Spleen (tissue), 7 donors: Measurements from ENCODE around the gene UBC.

ENCODE experiments used
- POLR2A ChIP-seq, 3 donors: fragments of 450-650 bp; IDR thresholded peaks; one replicate each; pipeline ENCODE4 v1.5.1; 2017; ENCODE audit warnings: antibody characterized with exemption in 3 of 3, mild to moderate bottlenecking in 1 of 3
- TF ChIP-seq, protein P1 (sequence below), 11 experiments: fragments of 200-600 bp in 7 of 11; fragments of 450-650 bp in 4 of 11; sonication (generic) in 4 of 11; IDR thresholded peaks in 8 of 11; conservative IDR thresholded peaks in 3 of 11; 1 replicate in 7 of 11; 2 replicates in 4 of 11; pipeline versions ENCODE4 v1.4.0 to v1.8.0; 2016 to 2021; ENCODE audit warnings: antibody characterized with exemption in 11 of 11, inconsistent platforms in 4 of 11, mild to moderate bottlenecking in 1 of 11
- donor health status: DM: no; HTN: no; CAD: no; lungs with moderate emphysema.
- donor health status: DM: no; HTN: no; CAD: no.
- donor health status: DM: no; HTN: no; CAD: no.

DNA sequence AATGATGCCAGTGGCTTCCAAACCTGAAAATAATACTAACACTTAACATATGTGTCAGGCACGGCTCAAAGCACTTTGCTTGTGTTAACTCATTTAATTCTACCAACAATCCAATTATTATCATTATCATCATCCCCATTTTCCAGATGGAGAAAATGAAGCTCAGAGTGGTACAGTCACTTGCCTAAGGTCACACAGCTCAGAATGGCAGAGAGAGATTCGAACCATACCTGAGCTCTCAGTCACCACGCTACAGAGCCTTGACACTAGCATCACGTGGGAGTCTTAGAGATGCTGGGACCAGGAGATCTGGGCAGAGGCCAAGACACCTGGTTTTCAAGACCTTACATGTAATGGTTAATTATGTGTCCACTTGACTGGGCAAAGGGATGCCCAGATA lies 40.3 kb upstream of the UBC start:
- TF ChIP-seq, protein P1, sequence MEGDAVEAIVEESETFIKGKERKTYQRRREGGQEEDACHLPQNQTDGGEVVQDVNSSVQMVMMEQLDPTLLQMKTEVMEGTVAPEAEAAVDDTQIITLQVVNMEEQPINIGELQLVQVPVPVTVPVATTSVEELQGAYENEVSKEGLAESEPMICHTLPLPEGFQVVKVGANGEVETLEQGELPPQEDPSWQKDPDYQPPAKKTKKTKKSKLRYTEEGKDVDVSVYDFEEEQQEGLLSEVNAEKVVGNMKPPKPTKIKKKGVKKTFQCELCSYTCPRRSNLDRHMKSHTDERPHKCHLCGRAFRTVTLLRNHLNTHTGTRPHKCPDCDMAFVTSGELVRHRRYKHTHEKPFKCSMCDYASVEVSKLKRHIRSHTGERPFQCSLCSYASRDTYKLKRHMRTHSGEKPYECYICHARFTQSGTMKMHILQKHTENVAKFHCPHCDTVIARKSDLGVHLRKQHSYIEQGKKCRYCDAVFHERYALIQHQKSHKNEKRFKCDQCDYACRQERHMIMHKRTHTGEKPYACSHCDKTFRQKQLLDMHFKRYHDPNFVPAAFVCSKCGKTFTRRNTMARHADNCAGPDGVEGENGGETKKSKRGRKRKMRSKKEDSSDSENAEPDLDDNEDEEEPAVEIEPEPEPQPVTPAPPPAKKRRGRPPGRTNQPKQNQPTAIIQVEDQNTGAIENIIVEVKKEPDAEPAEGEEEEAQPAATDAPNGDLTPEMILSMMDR (IDR thresholded peaks at IDR 0.05 in 8 of 11, conservative IDR thresholded peaks at IDR 0.05 in 3 of 11): no peak
- no peak for TF ChIP-seq POLR2A (IDR thresholded peaks at IDR 0.05)
